Measurements from ENCODE around the gene SCGB1A1. TPM values are rescaled to one million over a fixed set of nuclear protein-coding genes. Genes with fewer than 3 reads are reported as not detected.

SCGB1A1 gene
- total and polyA plus RNA-seq, 4 donors: not detected

- no peak for TF ChIP-seq MAX (IDR thresholded peaks at IDR 0.05)
- TF ChIP-seq YY1 (IDR thresholded peaks at IDR 0.05): no peak
- TF ChIP-seq ZBTB33 (IDR thresholded peaks at IDR 0.05): no peak
- no peak for TF ChIP-seq HNF4A (conservative IDR thresholded peaks at IDR 0.05)
- no peak for TF ChIP-seq SP1 (IDR thresholded peaks at IDR 0.05)
Measured at GRCh38 chr11:62388999-62389398, 29.8 kb upstream of the SCGB1A1 start (continued).

- no peak overlapping the region for H3K9ac ChIP-seq (ENCODE audit: low read depth in 1 of 2, low read length in 2 of 2)
- H3K27ac ChIP-seq (ENCODE audit: low read depth in 1 of 2, low read length in 2 of 2): no peak overlapping the region
- DNase-seq (ENCODE audit: low spot score): no peak
- H3K36me3 ChIP-seq (ENCODE audit: control insufficient read depth in 4 of 4, insufficient read depth in 3 of 4, low read depth in 1 of 4, low read length in 3 of 4): no peaks in the 10 kb centered on the region
- H3K4me1 ChIP-seq (ENCODE audit: control insufficient read depth in 4 of 4, insufficient read depth in 4 of 4, low read length in 3 of 4): peaks cover 0 to 7% (median 2%) of the 10 kb centered on the region in 4 donors
- no peak for TF ChIP-seq RAD21 (IDR thresholded peaks at IDR 0.05)
- H3K27me3 ChIP-seq (ENCODE audit: control insufficient read depth in 4 of 4, insufficient read depth in 4 of 4, low read length in 3 of 4): no peaks in the 10 kb centered on the region
- 82% methylated on average over 5 of the region's 5 CpGs for WGBS
- H3K4me3 ChIP-seq (ENCODE audit: low read depth in 1 of 3, low read length in 3 of 3): no peak overlapping the region
- no peaks in the 10 kb centered on the region for H3K9me3 ChIP-seq (ENCODE audit: control insufficient read depth in 4 of 4, low read length in 3 of 4)
Measured at GRCh38 chr11:62390237-62390636, 28.6 kb upstream of the SCGB1A1 start.

- Histone ChIP-seq H3K9me3 (ENCODE audit: control insufficient read depth in 4 of 4, low read length in 3 of 4) (no peaks in the 10 kb centered on the region), H3K4me1 (ENCODE audit: control insufficient read depth in 4 of 4, insufficient read depth in 4 of 4, low read length in 3 of 4) (peaks cover 0 to 10% (median 4%) of the 10 kb centered on the region in 4 donors), H3K27ac (ENCODE audit: low read depth in 1 of 2, low read length in 2 of 2) (no peak overlapping the region), H3K9ac (ENCODE audit: low read depth in 1 of 2, low read length in 2 of 2) (no peak overlapping the region), H3K27me3 (ENCODE audit: control insufficient read depth in 4 of 4, insufficient read depth in 4 of 4, low read length in 3 of 4) (no peaks in the 10 kb centered on the region), H3K36me3 (ENCODE audit: control insufficient read depth in 4 of 4, insufficient read depth in 3 of 4, low read depth in 1 of 4, low read length in 3 of 4) (no peaks in the 10 kb centered on the region), H3K4me3 (ENCODE audit: low read depth in 1 of 3, low read length in 3 of 3) (no peak overlapping the region)
- TF ChIP-seq YY1 (IDR thresholded peaks at IDR 0.05): no peak
- no peak for TF ChIP-seq SP1 (IDR thresholded peaks at IDR 0.05)
- no peak for TF ChIP-seq TAF1 (conservative IDR thresholded peaks at IDR 0.05)
- no peak for TF ChIP-seq NR2F2 (IDR thresholded peaks at IDR 0.05)
- no peak for TF ChIP-seq JUND (IDR thresholded peaks at IDR 0.05)
- TF ChIP-seq FOXA2 (IDR thresholded peaks at IDR 0.05): no peak
- TF ChIP-seq ZBTB33 (IDR thresholded peaks at IDR 0.05): no peak
- TF ChIP-seq FOXA1 (IDR thresholded peaks at IDR 0.05): no peak
- TF ChIP-seq REST (IDR thresholded peaks at IDR 0.05): no peak
- TF ChIP-seq HNF4G (IDR thresholded peaks at IDR 0.05): no peak
- TF ChIP-seq MAX (IDR thresholded peaks at IDR 0.05): no peak
- TF ChIP-seq HNF4A (conservative IDR thresholded peaks at IDR 0.05): no peak
- no peak for TF ChIP-seq ATF3 (IDR thresholded peaks at IDR 0.05)
- TF ChIP-seq CTCF (IDR thresholded peaks at IDR 0.05; ENCODE audit: low read depth, low read length, missing input control): no peak
- no peak for TF ChIP-seq RAD21 (IDR thresholded peaks at IDR 0.05)
- no peak for TF ChIP-seq RXRA (IDR thresholded peaks at IDR 0.05)
- no peak for TF ChIP-seq GABPA (IDR thresholded peaks at IDR 0.05 in 1 of 2, conservative IDR thresholded peaks at IDR 0.05 in 1 of 2)
- TF ChIP-seq EGR1 (IDR thresholded peaks at IDR 0.05; ENCODE audit: low read depth in 2 of 2): no peak
- no peak for DNase-seq (ENCODE audit: low spot score)
- 98% methylated on average over 1 of the region's 1 CpG for WGBS
Measured at GRCh38 chr11:62390722-62391121, 28.1 kb upstream of the SCGB1A1 start.

Measured in liver (tissue), 9 donors.